Activated T-helper 17 cell treated with anti-CD3 and anti-CD28 coated beads, Interleukin-2, amount 50 U/mL, for 72 hours (primary cell): ENCODE results near the gene CDH13. TPM values are rescaled to one million over a fixed set of nuclear protein-coding genes. Genes with fewer than 3 reads are reported as not detected.

ENCODE experiments used
- ATAC-seq: fragments of 150-1000 bp; cut with Tn5 transposase; replicated peaks from 2 replicates; pipeline ENCODE4 v1.10.0; 2021; ENCODE audit warnings: mild to moderate bottlenecking, moderate library complexity
- H3K27ac Mint-ChIP-seq: one replicate; pipeline ENCODE4 v1.8.0; 2022; ENCODE audit warnings: mixed read lengths
- H3K27me3 Mint-ChIP-seq: one replicate; pipeline ENCODE4 v1.8.0; 2022; ENCODE audit warnings: mixed read lengths
- H3K36me3 Mint-ChIP-seq: one replicate; pipeline ENCODE4 v1.8.0; 2022; ENCODE audit warnings: low read depth, mild to moderate bottlenecking, mixed read lengths
- H3K4me1 Mint-ChIP-seq: one replicate; pipeline ENCODE4 v1.8.0; 2022; ENCODE audit warnings: mixed read lengths
- H3K4me3 Mint-ChIP-seq: one replicate; pipeline ENCODE4 v1.8.0; 2022; ENCODE audit warnings: mild to moderate bottlenecking, mixed read lengths
- H3K9me3 Mint-ChIP-seq: one replicate; pipeline ENCODE4 v1.8.0; 2022; ENCODE audit warnings: mixed read lengths
- total RNA-seq, 2 donors: library from RNA; stranded (reverse); gene quantifications; one replicate each; pipeline ENCODE4 v1.2.3, GENCODE V29; 2022

CDH13 gene
- total RNA-seq, 2 donors from 2014 or later: not detected

GRCh38 chr16:83472776-83473501 lies 846.2 kb downstream of the CDH13 start:
- Mint-ChIP-seq H3K4me1 (no peaks in the 10 kb centered on the region), H3K27me3 (peaks cover 3% of the 10 kb centered on the region), H3K9me3 (no peaks in the 10 kb centered on the region), H3K4me3 (no peak overlapping the region), H3K27ac (no peak overlapping the region), H3K36me3 (no peaks in the 10 kb centered on the region)
- ATAC-seq: no peak

- no peaks in the 10 kb centered on the region for H3K36me3 Mint-ChIP-seq
- ATAC-seq: no peak
- H3K4me3 Mint-ChIP-seq: no peak overlapping the region
- no peaks in the 10 kb centered on the region for H3K4me1 Mint-ChIP-seq
- peaks cover 3% of the 10 kb centered on the region for H3K27me3 Mint-ChIP-seq
- H3K27ac Mint-ChIP-seq: no peak overlapping the region
- H3K9me3 Mint-ChIP-seq: no peaks in the 10 kb centered on the region
These were observed 847.3 kb downstream of the CDH13 start for GRCh38 chr16:83473926-83474650.

- H3K4me3 Mint-ChIP-seq: no peak overlapping the region
- no peak overlapping the region for H3K27ac Mint-ChIP-seq
- H3K9me3 Mint-ChIP-seq: no peaks in the 10 kb centered on the region
- peaks cover 3% of the 10 kb centered on the region for H3K27me3 Mint-ChIP-seq
- no peaks in the 10 kb centered on the region for H3K4me1 Mint-ChIP-seq
- H3K36me3 Mint-ChIP-seq: no peaks in the 10 kb centered on the region
- ATAC-seq: no peak
These were observed 848.3 kb downstream of the CDH13 start for GRCh38 chr16:83475108-83475507.

- no peaks in the 10 kb centered on the region for H3K27me3 Mint-ChIP-seq
- no peak for ATAC-seq
- no peak overlapping the region for H3K27ac Mint-ChIP-seq
- no peaks in the 10 kb centered on the region for H3K4me1 Mint-ChIP-seq
- no peaks in the 10 kb centered on the region for H3K36me3 Mint-ChIP-seq
- H3K4me3 Mint-ChIP-seq: no peak overlapping the region
- H3K9me3 Mint-ChIP-seq: no peaks in the 10 kb centered on the region
These were observed 854.8 kb downstream of the CDH13 start for GRCh38 chr16:83481589-83481988.

- no peak overlapping the region for H3K27ac Mint-ChIP-seq
- H3K36me3 Mint-ChIP-seq: no peaks in the 10 kb centered on the region
- ATAC-seq: no peak
- no peaks in the 10 kb centered on the region for H3K4me1 Mint-ChIP-seq
- no peak overlapping the region for H3K4me3 Mint-ChIP-seq
- no peaks in the 10 kb centered on the region for H3K9me3 Mint-ChIP-seq
- no peaks in the 10 kb centered on the region for H3K27me3 Mint-ChIP-seq
These were observed 855.9 kb downstream of the CDH13 start for GRCh38 chr16:83482545-83483162.

- H3K9me3 Mint-ChIP-seq: no peaks in the 10 kb centered on the region
- H3K4me3 Mint-ChIP-seq: no peak overlapping the region
- H3K27me3 Mint-ChIP-seq: peaks cover 6% of the 10 kb centered on the region
- no peak overlapping the region for H3K27ac Mint-ChIP-seq
- ATAC-seq: no peak
- H3K36me3 Mint-ChIP-seq: no peaks in the 10 kb centered on the region
- no peaks in the 10 kb centered on the region for H3K4me1 Mint-ChIP-seq
These were observed 863.3 kb downstream of the CDH13 start for GRCh38 chr16:83490073-83490472.

GRCh38 chr16:83494459-83494858 lies 867.7 kb downstream of the CDH13 start:
- no peak for ATAC-seq
- Mint-ChIP-seq H3K27me3 (peaks cover 6% of the 10 kb centered on the region), H3K27ac (no peak overlapping the region), H3K4me1 (no peaks in the 10 kb centered on the region), H3K4me3 (no peak overlapping the region), H3K36me3 (no peaks in the 10 kb centered on the region), H3K9me3 (no peaks in the 10 kb centered on the region)

- Mint-ChIP-seq H3K9me3 (peaks cover 8% of the 10 kb centered on the region), H3K4me3 (no peak overlapping the region), H3K27ac (no peak overlapping the region), H3K27me3 (peaks cover 5% of the 10 kb centered on the region), H3K4me1 (no peaks in the 10 kb centered on the region), H3K36me3 (no peaks in the 10 kb centered on the region)
- ATAC-seq: no peak
These were observed 874.7 kb downstream of the CDH13 start for GRCh38 chr16:83501481-83501880.

GRCh38 chr16:83508295-83508694 lies 881.5 kb downstream of the CDH13 start:
- H3K27me3 Mint-ChIP-seq: no peaks in the 10 kb centered on the region
- no peaks in the 10 kb centered on the region for H3K4me1 Mint-ChIP-seq

GRCh38 chr16:83509316-83509715 lies 882.5 kb downstream of the CDH13 start:
- no peak for ATAC-seq
- H3K4me3 Mint-ChIP-seq: no peak overlapping the region
- H3K9me3 Mint-ChIP-seq: no peaks in the 10 kb centered on the region
- no peaks in the 10 kb centered on the region for H3K36me3 Mint-ChIP-seq
- no peak overlapping the region for H3K27ac Mint-ChIP-seq
- H3K27me3 Mint-ChIP-seq: no peaks in the 10 kb centered on the region
- no peaks in the 10 kb centered on the region for H3K4me1 Mint-ChIP-seq

More at GRCh38 chr16:83508295-83508694, 881.5 kb downstream of the CDH13 start:
- Mint-ChIP-seq H3K9me3 (no peaks in the 10 kb centered on the region), H3K4me3 (no peak overlapping the region), H3K27ac (no peak overlapping the region), H3K36me3 (no peaks in the 10 kb centered on the region)
- no peak for ATAC-seq

GRCh38 chr16:83510906-83511305 lies 884.1 kb downstream of the CDH13 start:
- no peaks in the 10 kb centered on the region for H3K9me3 Mint-ChIP-seq
- no peaks in the 10 kb centered on the region for H3K27me3 Mint-ChIP-seq
- no peak overlapping the region for H3K4me3 Mint-ChIP-seq
- no peaks in the 10 kb centered on the region for H3K4me1 Mint-ChIP-seq
- no peak for ATAC-seq
- no peaks in the 10 kb centered on the region for H3K36me3 Mint-ChIP-seq
- no peak overlapping the region for H3K27ac Mint-ChIP-seq

- no peak overlapping the region for H3K27ac Mint-ChIP-seq
- ATAC-seq: no peak
- no peaks in the 10 kb centered on the region for H3K36me3 Mint-ChIP-seq
- H3K27me3 Mint-ChIP-seq: no peaks in the 10 kb centered on the region
- H3K4me1 Mint-ChIP-seq: no peaks in the 10 kb centered on the region
- H3K9me3 Mint-ChIP-seq: peaks cover 4% of the 10 kb centered on the region
- H3K4me3 Mint-ChIP-seq: no peak overlapping the region
These were observed 886.4 kb downstream of the CDH13 start for GRCh38 chr16:83513008-83513755.

- Mint-ChIP-seq H3K9me3 (peaks cover 4% of the 10 kb centered on the region), H3K4me3 (no peak overlapping the region), H3K36me3 (no peaks in the 10 kb centered on the region), H3K27ac (no peak overlapping the region), H3K4me1 (no peaks in the 10 kb centered on the region), H3K27me3 (no peaks in the 10 kb centered on the region)
- no peak for ATAC-seq
These were observed 888.6 kb downstream of the CDH13 start for GRCh38 chr16:83515395-83515794.

GRCh38 chr16:83516931-83517330 lies 890.2 kb downstream of the CDH13 start:
- Mint-ChIP-seq H3K27me3 (no peaks in the 10 kb centered on the region), H3K4me3 (no peak overlapping the region), H3K27ac (no peak overlapping the region), H3K4me1 (no peaks in the 10 kb centered on the region), H3K36me3 (no peaks in the 10 kb centered on the region), H3K9me3 (peaks cover 4% of the 10 kb centered on the region)
- ATAC-seq: no peak
